DND-41 (cell line): ENCODE measurements around the gene PKN3.

Source experiments
- ATAC-seq: fragments of 200-7000 bp; cut with Tn5 transposase; 3 replicates; pipeline ENCODE4 v1.9.1; 2021; ENCODE audit warnings: low read depth; ENCODE audit not compliant: insufficient read depth
- DNase-seq: peaks from one replicate; pipeline ENCODE4 v3.0.0-alpha.2; 2020
- H2AFZ ChIP-seq: 2 replicates; pipeline ENCODE4 v1.6.0; 2012; ENCODE audit warnings: low read depth, low read length
- H3K27ac ChIP-seq: 2 replicates; pipeline ENCODE4 v1.5.1; 2012; ENCODE audit warnings: low read length, inconsistent platforms
- H3K27me3 ChIP-seq: fragments of 200-600 bp; sonication (generic); 2 replicates; pipeline ENCODE4 v1.6.0; 2012; ENCODE audit warnings: low read length, mild to moderate bottlenecking, inconsistent platforms; ENCODE audit not compliant: insufficient read depth, poor library complexity
- H3K36me3 ChIP-seq: 2 replicates; pipeline ENCODE4 v1.5.1; 2012; ENCODE audit warnings: low read length, inconsistent platforms; ENCODE audit not compliant: insufficient read depth
- H3K4me1 ChIP-seq: 2 replicates; pipeline ENCODE4 v1.5.1; 2012; ENCODE audit warnings: mild to moderate bottlenecking, low read length; ENCODE audit not compliant: insufficient read depth
- H3K4me2 ChIP-seq: 2 replicates; pipeline ENCODE4 v1.6.0; 2012; ENCODE audit warnings: mild to moderate bottlenecking, moderate library complexity, low read length, inconsistent platforms; ENCODE audit not compliant: insufficient read depth
- H3K4me3 ChIP-seq, 2 experiments: fragments of 200-600 bp in 1 of 2; shearing (Covaris generic) in 1 of 2; 2 replicates each; pipeline ENCODE4 v1.5.1; 2012 to 2016; ENCODE audit warnings: inconsistent platforms in 2 of 2, low read length in 2 of 2, mild to moderate bottlenecking in 2 of 2, low read depth in 1 of 2, moderate library complexity in 1 of 2
- H3K79me2 ChIP-seq: 2 replicates; pipeline ENCODE4 v1.6.0; 2012; ENCODE audit warnings: low read length, inconsistent platforms; ENCODE audit not compliant: insufficient read depth
- H3K9ac ChIP-seq: 2 replicates; pipeline ENCODE4 v1.6.0; 2012; ENCODE audit warnings: low read depth, mild to moderate bottlenecking, inconsistent platforms, low read length, moderate library complexity
- H3K9me3 ChIP-seq: 2 replicates; pipeline ENCODE4 v1.5.1; 2012; ENCODE audit warnings: low read length, moderate library complexity, mild to moderate bottlenecking, inconsistent platforms; ENCODE audit not compliant: insufficient read depth, severe bottlenecking
- H4K20me1 ChIP-seq: 2 replicates; pipeline ENCODE4 v1.6.0; 2012; ENCODE audit warnings: low read length; ENCODE audit not compliant: insufficient read depth
- EZH2 ChIP-seq: IDR thresholded peaks from 3 replicates; pipeline ENCODE4 v1.6.1; 2012; ENCODE audit warnings: borderline replicate concordance, low read depth, mild to moderate bottlenecking, moderate library complexity, low read length, inconsistent platforms; ENCODE audit not compliant: severe bottlenecking
- TF ChIP-seq, protein P1 (sequence below): IDR thresholded peaks from 2 replicates; pipeline ENCODE4 v1.5.1; 2012; ENCODE audit warnings: borderline replicate concordance, low read length, moderate library complexity, mild to moderate bottlenecking; ENCODE audit not compliant: poor library complexity, severe bottlenecking; ENCODE audit errors: extremely low read depth

PKN3 gene

DNA sequence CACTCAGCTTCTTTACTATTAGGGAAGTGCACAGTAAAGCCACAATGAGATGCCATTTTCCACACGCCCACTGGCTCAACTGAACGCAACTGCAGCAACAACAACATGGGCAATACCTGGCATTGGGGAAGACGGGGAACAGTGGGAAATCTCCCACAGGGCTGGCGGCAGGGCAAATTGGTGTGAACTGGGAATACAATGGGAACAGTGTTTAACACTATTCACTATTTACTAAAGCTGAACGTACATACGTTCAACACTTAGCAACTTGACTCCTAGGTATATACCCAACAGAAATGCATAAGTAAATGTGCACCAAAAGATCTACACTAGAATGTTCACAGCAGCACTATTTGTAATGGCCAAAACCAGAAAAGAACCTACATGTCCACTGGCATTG lies 55.3 kb downstream of the PKN3 start:
- TF ChIP-seq, protein P1, sequence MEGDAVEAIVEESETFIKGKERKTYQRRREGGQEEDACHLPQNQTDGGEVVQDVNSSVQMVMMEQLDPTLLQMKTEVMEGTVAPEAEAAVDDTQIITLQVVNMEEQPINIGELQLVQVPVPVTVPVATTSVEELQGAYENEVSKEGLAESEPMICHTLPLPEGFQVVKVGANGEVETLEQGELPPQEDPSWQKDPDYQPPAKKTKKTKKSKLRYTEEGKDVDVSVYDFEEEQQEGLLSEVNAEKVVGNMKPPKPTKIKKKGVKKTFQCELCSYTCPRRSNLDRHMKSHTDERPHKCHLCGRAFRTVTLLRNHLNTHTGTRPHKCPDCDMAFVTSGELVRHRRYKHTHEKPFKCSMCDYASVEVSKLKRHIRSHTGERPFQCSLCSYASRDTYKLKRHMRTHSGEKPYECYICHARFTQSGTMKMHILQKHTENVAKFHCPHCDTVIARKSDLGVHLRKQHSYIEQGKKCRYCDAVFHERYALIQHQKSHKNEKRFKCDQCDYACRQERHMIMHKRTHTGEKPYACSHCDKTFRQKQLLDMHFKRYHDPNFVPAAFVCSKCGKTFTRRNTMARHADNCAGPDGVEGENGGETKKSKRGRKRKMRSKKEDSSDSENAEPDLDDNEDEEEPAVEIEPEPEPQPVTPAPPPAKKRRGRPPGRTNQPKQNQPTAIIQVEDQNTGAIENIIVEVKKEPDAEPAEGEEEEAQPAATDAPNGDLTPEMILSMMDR = no peak
- no peak for TF ChIP-seq EZH2
- H3K9me3 ChIP-seq = no peaks in the 10 kb centered on the region

DNA sequence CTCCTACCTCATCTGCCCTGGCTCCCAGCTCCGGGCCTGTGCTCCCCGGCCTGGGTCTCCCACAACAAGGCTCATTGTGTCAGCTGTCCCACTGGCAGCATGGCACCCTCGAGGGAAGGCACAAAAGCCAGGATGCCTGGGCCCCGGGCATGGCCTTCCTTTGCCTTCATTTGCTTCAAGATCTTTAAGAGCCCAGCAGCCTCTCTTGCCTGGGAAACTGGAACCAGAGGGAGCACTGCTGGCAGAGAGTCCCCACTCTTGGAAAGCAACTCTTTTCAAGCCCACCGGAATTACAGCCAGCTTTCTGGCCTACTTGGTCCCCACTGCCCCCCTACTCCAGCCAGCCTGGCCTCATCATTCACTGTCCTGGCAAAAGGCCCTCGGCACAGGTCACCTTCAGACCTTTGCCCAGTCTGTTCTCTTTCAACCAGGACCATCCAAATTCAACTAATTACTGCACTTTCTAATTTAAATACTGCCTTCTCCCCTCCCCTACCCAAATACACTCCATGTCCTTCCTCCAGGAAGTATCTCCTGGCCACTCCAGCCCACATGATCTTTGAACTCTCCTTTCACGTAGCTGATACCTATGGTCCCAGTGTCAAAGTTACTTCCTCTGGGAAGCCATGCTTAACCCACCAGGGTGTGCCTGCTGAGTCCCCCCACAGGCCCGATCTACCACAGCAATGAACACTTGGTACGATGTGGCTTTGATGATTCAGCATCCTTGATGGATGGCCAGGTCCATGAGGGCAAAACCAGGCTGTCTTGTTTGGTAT lies 60.6 kb downstream of the PKN3 start:
- Histone ChIP-seq H2AFZ (no peak overlapping the region), H3K9me3 (no peaks in the 10 kb centered on the region), H3K27ac (no peak overlapping the region), H3K36me3 (peaks cover 5% of the 10 kb centered on the region), H3K4me3 (no peak overlapping the region), H3K4me2 (no peak overlapping the region), H4K20me1 (no peaks in the 10 kb centered on the region; the same call in 1 of the 2 replicates), H3K9ac (no peak overlapping the region), H3K27me3 (no peaks in the 10 kb centered on the region), H3K79me2 (peaks cover 6% of the 10 kb centered on the region; the same call in 1 of the 2 replicates), H3K4me1 (no peaks in the 10 kb centered on the region)
- ATAC-seq (no peak), DNase-seq (no peak)
- TF ChIP-seq, protein P1 = no peak
- TF ChIP-seq EZH2 = no peak

More for the DNA sequence above, 55.3 kb downstream of the PKN3 start:
- Histone ChIP-seq H3K4me3 (no peak overlapping the region), H3K79me2 (no peaks in the 10 kb centered on the region), H4K20me1 (no peaks in the 10 kb centered on the region), H3K27me3 (no peaks in the 10 kb centered on the region), H3K4me1 (no peaks in the 10 kb centered on the region), H3K9ac (no peak overlapping the region), H3K27ac (no peak overlapping the region), H2AFZ (no peak overlapping the region), H3K36me3 (peaks cover 20% of the 10 kb centered on the region), H3K4me2 (no peak overlapping the region)
- no peak for DNase-seq
- ATAC-seq = no peak

DNA sequence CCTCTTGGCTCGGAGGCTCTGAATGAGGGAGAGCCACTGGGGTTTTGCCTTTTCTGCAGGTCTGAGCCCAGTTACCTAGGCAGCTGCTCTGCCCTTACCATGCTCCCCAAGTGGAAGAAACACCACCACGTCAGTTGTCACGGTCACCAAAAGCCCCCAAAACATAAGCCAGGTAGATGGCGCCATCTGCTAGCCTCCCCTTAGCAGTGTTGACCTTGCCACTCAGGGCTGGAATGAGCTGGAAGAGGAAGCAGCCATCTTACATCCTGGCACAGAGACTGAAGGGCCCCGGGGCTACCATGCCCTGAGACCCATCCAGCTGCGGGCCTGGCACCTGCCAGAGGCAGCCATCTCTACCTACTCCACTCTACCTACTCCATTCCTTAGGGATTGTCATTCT lies 62.1 kb downstream of the PKN3 start:
- H3K9ac ChIP-seq = no peak overlapping the region
- no peak overlapping the region for H2AFZ ChIP-seq
- no peaks in the 10 kb centered on the region; the same call in 1 of the 2 replicates for H4K20me1 ChIP-seq
- H3K4me3 ChIP-seq = no peak overlapping the region
- TF ChIP-seq EZH2 = no peak
- TF ChIP-seq, protein P1 = peak; percentile 10
- no peak for DNase-seq
- H3K27me3 ChIP-seq = no peaks in the 10 kb centered on the region
- ATAC-seq = no peak
- no peaks in the 10 kb centered on the region for H3K9me3 ChIP-seq
- no peak overlapping the region for H3K27ac ChIP-seq
- H3K4me2 ChIP-seq = no peak overlapping the region
- H3K36me3 ChIP-seq = peaks cover 8% of the 10 kb centered on the region
- H3K4me1 ChIP-seq = no peaks in the 10 kb centered on the region
- H3K79me2 ChIP-seq = peaks cover 15% of the 10 kb centered on the region; the same call in 1 of the 2 replicates
